GM12891 (cell line): ENCODE data around the gene MATK.

Experiments
- PAX5 ChIP-seq: IDR thresholded peaks from 2 replicates; pipeline ENCODE4 v1.6.1; 2011; ENCODE audit warnings: low read length, moderate library complexity, mild to moderate bottlenecking; ENCODE audit not compliant: insufficient read depth, severe bottlenecking
- POLR2A ChIP-seq: IDR thresholded peaks from 2 replicates; pipeline ENCODE4 v1.6.1; 2011; ENCODE audit warnings: low read depth, low read length, control low read depth
- POLR2AphosphoS5 ChIP-seq: IDR thresholded peaks from 2 replicates; pipeline ENCODE4 v1.6.1; 2011; ENCODE audit warnings: low read depth, low read length, control low read depth
- SPI1 ChIP-seq: IDR thresholded peaks from 2 replicates; pipeline ENCODE4 v1.6.1; 2011; ENCODE audit warnings: low read depth, low read length, control low read depth
- TAF1 ChIP-seq: IDR thresholded peaks from 2 replicates; pipeline ENCODE4 v1.6.1; 2011; ENCODE audit warnings: low read depth, low read length, control low read depth

- no peak for TF ChIP-seq POLR2A
- no peak for TF ChIP-seq TAF1
- TF ChIP-seq POLR2AphosphoS5 = no peak
- TF ChIP-seq SPI1 = no peak
- TF ChIP-seq PAX5 = no peak
These were observed 47.6 kb upstream of the MATK start for GRCh38 chr19:3833578-3834348.
